ENCODE measurements around the gene CFAP107. TPM values are rescaled to one million over a fixed set of nuclear protein-coding genes. Genes with fewer than 3 reads are reported as not detected.
A peak's percentile ranks its signal among the peaks of the same experiment; 100 is the strongest.

CFAP107 gene
- total RNA-seq, 1 experiment from 2014 or later = not detected

DNA sequence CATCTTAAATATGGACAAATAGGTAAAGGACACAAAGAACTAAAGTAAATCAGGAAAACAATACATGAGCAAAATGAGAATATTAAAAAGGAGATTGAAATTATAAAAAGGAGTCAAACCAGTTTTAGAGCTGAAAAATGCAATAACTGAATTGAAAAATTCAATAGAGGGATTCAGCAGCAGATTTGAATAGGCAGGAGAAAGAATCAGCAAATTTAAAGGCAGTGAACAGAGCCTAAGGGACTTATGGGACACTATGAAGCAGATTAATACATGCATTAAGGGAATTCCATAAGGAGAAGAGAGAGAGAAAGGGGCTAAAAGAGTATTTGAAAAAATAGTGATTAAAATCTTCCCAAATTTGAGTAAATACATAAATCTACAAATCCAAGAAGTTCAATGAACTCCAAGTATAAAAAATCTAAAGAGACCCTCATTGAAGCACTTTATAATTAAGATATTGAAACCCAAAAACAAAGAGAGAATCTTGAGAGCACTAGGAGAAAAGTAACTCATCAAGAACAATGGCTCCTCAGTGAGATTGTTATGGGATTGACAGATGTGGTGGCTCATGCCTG, 2.9 kb downstream of the CFAP107 start:
- H3K4me2 ChIP-seq (ENCODE audit: low read depth, low read length, poor library complexity, severe bottlenecking) = no peak overlapping the region
- no peak overlapping the region for H3K4me3 ChIP-seq (ENCODE audit: low read length)
- peaks cover 13% of the 10 kb centered on the region; the same call in 1 of the 2 replicates for H3K9me3 ChIP-seq (ENCODE audit: low read length)
- DNase-seq = no peak
- H3K9ac ChIP-seq (ENCODE audit: low read length) = no peak overlapping the region
- H3K4me1 ChIP-seq (ENCODE audit: low read length) = no peaks in the 10 kb centered on the region
- H3K27me3 ChIP-seq (ENCODE audit: low read length) = no peaks in the 10 kb centered on the region
- no peaks in the 10 kb centered on the region for H4K20me1 ChIP-seq (ENCODE audit: insufficient read depth, low read depth, low read length)
- no peak overlapping the region for H3K27ac ChIP-seq (ENCODE audit: low read length)
- no peak overlapping the region for H2AFZ ChIP-seq (ENCODE audit: low read length)
- no peaks in the 10 kb centered on the region for H3K79me2 ChIP-seq (ENCODE audit: low read length)
- H3K9me2 ChIP-seq (replicated peaks; ENCODE audit: insufficient read depth, low read length) = no peaks in the 10 kb centered on the region
- no peaks in the 10 kb centered on the region for H3K36me3 ChIP-seq (ENCODE audit: insufficient read depth, low read length)

DNA sequence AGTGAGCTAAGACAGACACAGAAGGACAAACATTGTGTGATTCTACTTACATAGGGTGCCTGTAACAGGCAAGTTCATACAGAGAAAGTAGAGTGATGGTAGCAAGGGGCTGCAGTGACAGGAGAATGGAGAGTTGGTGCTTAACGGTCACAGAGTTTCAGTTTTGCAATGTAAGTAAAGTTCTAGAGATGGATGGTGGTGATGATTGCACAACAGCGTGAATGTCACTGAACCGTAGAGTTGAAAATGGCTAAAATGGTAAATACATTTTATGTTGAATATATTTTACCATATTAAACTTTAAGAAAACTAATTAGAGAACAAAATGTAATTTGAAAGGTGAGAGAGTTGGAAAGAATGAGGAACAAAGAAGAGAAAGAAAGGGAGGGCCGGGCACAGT, 8.7 kb downstream of the CFAP107 start:
- no peak overlapping the region for H3K9ac ChIP-seq (ENCODE audit: low read length)
- H3K4me3 ChIP-seq (ENCODE audit: low read length) = no peak overlapping the region
- H3K9me2 ChIP-seq (replicated peaks; ENCODE audit: insufficient read depth, low read length) = no peaks in the 10 kb centered on the region
- no peaks in the 10 kb centered on the region for H4K20me1 ChIP-seq (ENCODE audit: insufficient read depth, low read depth, low read length)
- H3K79me2 ChIP-seq (ENCODE audit: low read length) = no peaks in the 10 kb centered on the region
- no peaks in the 10 kb centered on the region for H3K4me1 ChIP-seq (ENCODE audit: low read length)
- no peak overlapping the region for H3K4me2 ChIP-seq (ENCODE audit: low read depth, low read length, poor library complexity, severe bottlenecking)
- 0 out of 2 replicates have a peak, but pooled peaks cover 2% of the 10 kb centered on the region for H3K9me3 ChIP-seq (ENCODE audit: low read length)
- H2AFZ ChIP-seq (ENCODE audit: low read length) = no peak overlapping the region
- no peak overlapping the region for H3K27ac ChIP-seq (ENCODE audit: low read length)
- no peaks in the 10 kb centered on the region for H3K36me3 ChIP-seq (ENCODE audit: insufficient read depth, low read length)
- no peak for DNase-seq
- H3K27me3 ChIP-seq (ENCODE audit: low read length) = no peaks in the 10 kb centered on the region

GRCh38 chr1:12756273-12756672, 10.3 kb downstream of the CFAP107 start:
- no peaks in the 10 kb centered on the region for H3K4me1 ChIP-seq (ENCODE audit: low read length)
- no peak overlapping the region for H3K4me3 ChIP-seq (ENCODE audit: low read length)
- no peaks in the 10 kb centered on the region for H3K36me3 ChIP-seq (ENCODE audit: insufficient read depth, low read length)
- H4K20me1 ChIP-seq (ENCODE audit: insufficient read depth, low read depth, low read length) = no peaks in the 10 kb centered on the region
- no peaks in the 10 kb centered on the region for H3K9me3 ChIP-seq (ENCODE audit: low read length)
- no peak overlapping the region for H3K4me2 ChIP-seq (ENCODE audit: low read depth, low read length, poor library complexity, severe bottlenecking)
- H3K27me3 ChIP-seq (ENCODE audit: low read length) = no peaks in the 10 kb centered on the region
- H3K9me2 ChIP-seq (replicated peaks; ENCODE audit: insufficient read depth, low read length) = no peaks in the 10 kb centered on the region
- H3K27ac ChIP-seq (ENCODE audit: low read length) = no peak overlapping the region
- H3K9ac ChIP-seq (ENCODE audit: low read length) = no peak overlapping the region
- no peak overlapping the region for H2AFZ ChIP-seq (ENCODE audit: low read length)
- no peaks in the 10 kb centered on the region for H3K79me2 ChIP-seq (ENCODE audit: low read length)
- no peak for DNase-seq

GRCh38 chr1:12756768-12757413, 10.9 kb downstream of the CFAP107 start:
- no peak overlapping the region for H3K4me2 ChIP-seq (ENCODE audit: low read depth, low read length, poor library complexity, severe bottlenecking)
- no peaks in the 10 kb centered on the region for H3K9me3 ChIP-seq (ENCODE audit: low read length)
- H3K79me2 ChIP-seq (ENCODE audit: low read length) = no peaks in the 10 kb centered on the region
- H3K4me1 ChIP-seq (ENCODE audit: low read length) = no peaks in the 10 kb centered on the region
- H3K4me3 ChIP-seq (ENCODE audit: low read length) = no peak overlapping the region
- no peak for DNase-seq
- H3K27ac ChIP-seq (ENCODE audit: low read length) = no peak overlapping the region
- no peaks in the 10 kb centered on the region for H3K27me3 ChIP-seq (ENCODE audit: low read length)
- no peak overlapping the region for H2AFZ ChIP-seq (ENCODE audit: low read length)
- no peaks in the 10 kb centered on the region for H3K9me2 ChIP-seq (replicated peaks; ENCODE audit: insufficient read depth, low read length)
- no peak overlapping the region for H3K9ac ChIP-seq (ENCODE audit: low read length)
- H4K20me1 ChIP-seq (ENCODE audit: insufficient read depth, low read depth, low read length) = no peaks in the 10 kb centered on the region
- H3K36me3 ChIP-seq (ENCODE audit: insufficient read depth, low read length) = no peaks in the 10 kb centered on the region

GRCh38 chr1:12757836-12758235, 11.8 kb downstream of the CFAP107 start:
- H3K4me3 ChIP-seq (ENCODE audit: low read length) = no peak overlapping the region
- H3K79me2 ChIP-seq (ENCODE audit: low read length) = no peaks in the 10 kb centered on the region
- H3K36me3 ChIP-seq (ENCODE audit: insufficient read depth, low read length) = no peaks in the 10 kb centered on the region
- H2AFZ ChIP-seq (ENCODE audit: low read length) = no peak overlapping the region
- no peaks in the 10 kb centered on the region for H3K9me3 ChIP-seq (ENCODE audit: low read length)
- no peaks in the 10 kb centered on the region for H3K4me1 ChIP-seq (ENCODE audit: low read length)
- DNase-seq = no peak
- no peaks in the 10 kb centered on the region for H3K27me3 ChIP-seq (ENCODE audit: low read length)
- no peaks in the 10 kb centered on the region for H4K20me1 ChIP-seq (ENCODE audit: insufficient read depth, low read depth, low read length)
- no peak overlapping the region for H3K27ac ChIP-seq (ENCODE audit: low read length)
- no peak overlapping the region for H3K9ac ChIP-seq (ENCODE audit: low read length)
- H3K4me2 ChIP-seq (ENCODE audit: low read depth, low read length, poor library complexity, severe bottlenecking) = no peak overlapping the region
- H3K9me2 ChIP-seq (replicated peaks; ENCODE audit: insufficient read depth, low read length) = no peaks in the 10 kb centered on the region

DNA sequence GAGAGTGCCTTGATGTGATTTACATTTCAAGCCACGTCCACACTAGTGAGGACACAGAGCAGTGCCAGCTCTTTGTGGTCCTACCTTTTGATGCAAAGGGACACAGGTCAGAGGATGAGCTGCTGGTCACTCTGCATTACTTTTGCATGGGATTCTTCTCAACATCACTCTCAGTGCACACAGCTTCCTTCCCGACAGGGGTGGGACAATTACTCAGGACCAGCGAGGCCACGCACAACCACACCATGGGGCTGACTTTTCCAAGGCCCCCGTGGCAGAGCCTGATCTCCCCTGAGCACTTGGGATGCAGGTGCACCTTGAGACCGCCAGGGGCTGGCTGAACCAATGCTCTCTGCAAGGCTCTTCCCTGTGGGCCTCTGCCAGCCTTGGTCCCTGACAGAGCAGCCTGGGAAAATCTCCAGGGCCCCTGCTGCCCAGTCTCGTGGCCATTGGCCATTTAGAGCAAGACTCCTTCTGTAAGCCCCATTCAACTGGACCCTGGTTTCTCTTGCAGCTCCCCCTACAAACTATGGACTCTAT, 14.3 kb downstream of the CFAP107 start:
- Histone ChIP-seq H3K9ac (ENCODE audit: low read length) (no peak overlapping the region), H3K9me3 (ENCODE audit: low read length) (no peaks in the 10 kb centered on the region)

DNA sequence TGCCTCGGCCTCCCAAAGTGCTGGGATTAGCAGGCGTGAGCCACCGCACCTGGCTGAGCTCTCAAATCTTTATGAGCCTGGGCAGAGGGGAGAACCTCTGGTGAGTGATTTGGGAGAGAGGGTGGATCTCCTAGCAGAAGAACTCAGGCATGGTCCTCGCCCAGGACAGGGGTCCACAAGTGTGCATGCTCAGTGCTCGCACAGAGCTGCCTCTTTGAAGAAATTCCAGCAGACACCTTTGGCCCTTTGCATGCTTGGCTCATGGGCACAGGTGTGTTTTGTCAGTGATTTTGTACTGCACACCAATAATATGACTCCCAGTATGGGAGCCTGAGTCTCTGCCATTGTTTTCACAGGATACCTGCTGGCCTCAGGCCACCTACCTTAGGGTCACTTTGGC, 15.8 kb downstream of the CFAP107 start:
- no peak for DNase-seq
- H3K4me1 ChIP-seq (ENCODE audit: low read length) = no peaks in the 10 kb centered on the region
- no peak overlapping the region for H3K4me3 ChIP-seq (ENCODE audit: low read length)
- no peaks in the 10 kb centered on the region for H4K20me1 ChIP-seq (ENCODE audit: insufficient read depth, low read depth, low read length)
- H3K9me3 ChIP-seq (ENCODE audit: low read length) = no peaks in the 10 kb centered on the region
- H3K27me3 ChIP-seq (ENCODE audit: low read length) = no peaks in the 10 kb centered on the region
- H3K9ac ChIP-seq (ENCODE audit: low read length) = no peak overlapping the region
- no peak overlapping the region for H2AFZ ChIP-seq (ENCODE audit: low read length)
- H3K9me2 ChIP-seq (replicated peaks; ENCODE audit: insufficient read depth, low read length) = no peaks in the 10 kb centered on the region
- no peak overlapping the region for H3K27ac ChIP-seq (ENCODE audit: low read length)
- H3K36me3 ChIP-seq (ENCODE audit: insufficient read depth, low read length) = no peaks in the 10 kb centered on the region
- no peaks in the 10 kb centered on the region for H3K79me2 ChIP-seq (ENCODE audit: low read length)
- no peak overlapping the region for H3K4me2 ChIP-seq (ENCODE audit: low read depth, low read length, poor library complexity, severe bottlenecking)

More for the DNA sequence above, 14.3 kb downstream of the CFAP107 start:
- peak; percentile 64 for DNase-seq
- H3K27me3 ChIP-seq (ENCODE audit: low read length) = no peaks in the 10 kb centered on the region
- no peaks in the 10 kb centered on the region for H3K79me2 ChIP-seq (ENCODE audit: low read length)
- no peak overlapping the region for H3K27ac ChIP-seq (ENCODE audit: low read length)
- H3K9me2 ChIP-seq (replicated peaks; ENCODE audit: insufficient read depth, low read length) = no peaks in the 10 kb centered on the region
- no peak overlapping the region for H3K4me2 ChIP-seq (ENCODE audit: low read depth, low read length, poor library complexity, severe bottlenecking)
- no peaks in the 10 kb centered on the region for H4K20me1 ChIP-seq (ENCODE audit: insufficient read depth, low read depth, low read length)
- no peaks in the 10 kb centered on the region for H3K36me3 ChIP-seq (ENCODE audit: insufficient read depth, low read length)
- H3K4me3 ChIP-seq (ENCODE audit: low read length) = no peak overlapping the region
- H2AFZ ChIP-seq (ENCODE audit: low read length) = no peak overlapping the region
- no peaks in the 10 kb centered on the region for H3K4me1 ChIP-seq (ENCODE audit: low read length)

DNA sequence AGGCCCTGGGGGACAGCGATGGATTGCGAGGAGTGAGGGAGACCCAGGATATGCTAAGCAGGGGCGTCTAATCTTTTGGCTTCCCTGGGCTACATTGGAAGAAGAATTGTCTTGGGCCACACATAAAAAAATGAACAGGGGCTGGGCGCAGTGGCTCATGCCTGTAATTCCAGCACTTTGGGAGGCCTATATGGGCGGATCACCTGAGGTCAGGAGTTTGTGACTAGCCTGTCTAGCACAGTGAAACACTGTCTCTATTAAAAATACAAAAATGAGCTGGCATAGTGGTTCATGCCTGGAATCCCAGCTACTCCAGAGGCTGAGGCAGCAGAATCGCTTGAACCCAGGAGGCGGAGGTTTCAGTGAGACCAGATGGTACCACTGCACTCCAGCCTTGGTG, 16.8 kb downstream of the CFAP107 start:
- no peak for DNase-seq
- Histone ChIP-seq H3K4me3 (ENCODE audit: low read length) (no peak overlapping the region), H3K4me2 (ENCODE audit: low read depth, low read length, poor library complexity, severe bottlenecking) (no peak overlapping the region), H3K9me3 (ENCODE audit: low read length) (no peaks in the 10 kb centered on the region), H3K36me3 (ENCODE audit: insufficient read depth, low read length) (no peaks in the 10 kb centered on the region), H2AFZ (ENCODE audit: low read length) (no peak overlapping the region), H3K9me2 (replicated peaks; ENCODE audit: insufficient read depth, low read length) (no peaks in the 10 kb centered on the region), H4K20me1 (ENCODE audit: insufficient read depth, low read depth, low read length) (no peaks in the 10 kb centered on the region), H3K9ac (ENCODE audit: low read length) (no peak overlapping the region), H3K27ac (ENCODE audit: low read length) (no peak overlapping the region), H3K27me3 (ENCODE audit: low read length) (no peaks in the 10 kb centered on the region), H3K4me1 (ENCODE audit: low read length) (no peaks in the 10 kb centered on the region), H3K79me2 (ENCODE audit: low read length) (no peaks in the 10 kb centered on the region)
